Cortex of kidney (tissue), 1 donor: ENCODE measurements around the gene UBL3.

Experiments used
- DNase-seq: peaks from one replicate; lab custom pipeline; 2025; lab: John Stamatoyannopoulos, UW

UBL3 gene

GRCh38 chr13:29758531-29759114 is 91.8 kb downstream of the UBL3 start:
- no peak for DNase-seq

- DNase-seq = no peak
These were observed 93.9 kb downstream of the UBL3 start for GRCh38 chr13:29756506-29756905.

GRCh38 chr13:29754473-29754806 is 96.0 kb downstream of the UBL3 start:
- no peak for DNase-seq

- no peak for DNase-seq
These were observed 96.6 kb downstream of the UBL3 start for GRCh38 chr13:29753618-29754472.

GRCh38 chr13:29752175-29752574 is 98.2 kb downstream of the UBL3 start:
- DNase-seq = no peak

GRCh38 chr13:29750183-29750530 is 100.3 kb downstream of the UBL3 start:
- DNase-seq = no peak

GRCh38 chr13:29749401-29750182 is 100.8 kb downstream of the UBL3 start:
- DNase-seq = no peak

- no peak for DNase-seq
These were observed 102.3 kb downstream of the UBL3 start for GRCh38 chr13:29748097-29748496.

GRCh38 chr13:29746148-29746677 is 104.2 kb downstream of the UBL3 start:
- no peak for DNase-seq

- DNase-seq = no peak
These were observed 104.7 kb downstream of the UBL3 start for GRCh38 chr13:29745704-29746103.

- no peak for DNase-seq
These were observed 107.1 kb downstream of the UBL3 start for GRCh38 chr13:29743201-29743786.

GRCh38 chr13:29740961-29741360 is 109.5 kb downstream of the UBL3 start:
- DNase-seq = no peak

- no peak for DNase-seq
These were observed 113.4 kb downstream of the UBL3 start for GRCh38 chr13:29737061-29737460.

- DNase-seq = no peak
These were observed 117.2 kb downstream of the UBL3 start for GRCh38 chr13:29733147-29733611.

GRCh38 chr13:29730253-29730652 is 120.2 kb downstream of the UBL3 start:
- DNase-seq = no peak

GRCh38 chr13:29722415-29722814 is 128.0 kb downstream of the UBL3 start:
- DNase-seq = no peak

GRCh38 chr13:29721766-29722165 is 128.7 kb downstream of the UBL3 start:
- DNase-seq = no peak

GRCh38 chr13:29718694-29719093 is 131.7 kb downstream of the UBL3 start:
- no peak for DNase-seq

GRCh38 chr13:29716493-29716892 is 133.9 kb downstream of the UBL3 start:
- no peak for DNase-seq
